ENCODE results near the gene MAN2A1. TPM values are rescaled to one million over a fixed set of nuclear protein-coding genes. Genes with fewer than 3 reads are reported as not detected.
"Not testable (repeated sequence)": the region's sequence is repeated elsewhere in the genome, so short reads cannot be mapped to it uniquely, and the experiment has no call there.

The MAN2A1 gene
- total RNA-seq, 1 donor from 2014 or later: 25.5 TPM

GRCh38 chr5:109888989-109889388 lies 199.3 kb downstream of the MAN2A1 start:
- no peak for TF ChIP-seq CTCF (conservative IDR thresholded peaks at IDR 0.05)
- Mint-ChIP-seq H3K27ac (ENCODE audit: unreplicated experiment) (no peak overlapping the region), H3K36me3 (ENCODE audit: low read depth) (peaks cover 2% of the 10 kb centered on the region), H3K27me3 (ENCODE audit: low read depth) (no peaks in the 10 kb centered on the region), H3K9me3 (peaks cover 7% of the 10 kb centered on the region), H3K4me3 (no peak overlapping the region), H3K4me1 (no peaks in the 10 kb centered on the region)
- no peak for DNase-seq (ENCODE audit: low read depth, low spot score)

- peaks cover 11% of the 10 kb centered on the region for H3K9me3 Mint-ChIP-seq
- not testable (repeated sequence) for H3K36me3 Mint-ChIP-seq (ENCODE audit: low read depth); H3K27ac Mint-ChIP-seq (ENCODE audit: unreplicated experiment); H3K4me3 Mint-ChIP-seq; H3K4me1 Mint-ChIP-seq; DNase-seq (ENCODE audit: low read depth, low spot score); H3K27me3 Mint-ChIP-seq (ENCODE audit: low read depth)
Observed at GRCh38 chr5:109893271-109893670, 203.5 kb downstream of the MAN2A1 start.

- Mint-ChIP-seq H3K27me3 (ENCODE audit: low read depth) (peaks cover 3% of the 10 kb centered on the region), H3K27ac (ENCODE audit: unreplicated experiment) (peak overlapping the region; percentile 21)
Observed at GRCh38 chr5:109898269-109899162, 208.8 kb downstream of the MAN2A1 start.

GRCh38 chr5:109899163-109899535 lies 209.4 kb downstream of the MAN2A1 start:
- H3K27ac Mint-ChIP-seq (ENCODE audit: unreplicated experiment): no peak overlapping the region
- H3K9me3 Mint-ChIP-seq: peaks cover 4% of the 10 kb centered on the region
- H3K36me3 Mint-ChIP-seq (ENCODE audit: low read depth): no peaks in the 10 kb centered on the region
- no peak overlapping the region for H3K4me3 Mint-ChIP-seq
- no peak for DNase-seq (ENCODE audit: low read depth, low spot score)
- TF ChIP-seq CTCF (conservative IDR thresholded peaks at IDR 0.05): no peak
- H3K27me3 Mint-ChIP-seq (ENCODE audit: low read depth): peaks cover 3% of the 10 kb centered on the region
- H3K4me1 Mint-ChIP-seq: peaks cover 9% of the 10 kb centered on the region

More at GRCh38 chr5:109898269-109899162, 208.8 kb downstream of the MAN2A1 start:
- no peak for TF ChIP-seq CTCF (conservative IDR thresholded peaks at IDR 0.05)
- no peak for DNase-seq (ENCODE audit: low read depth, low spot score)
- Mint-ChIP-seq H3K9me3 (peaks cover 4% of the 10 kb centered on the region), H3K4me3 (no peak overlapping the region), H3K4me1 (peaks cover 9% of the 10 kb centered on the region), H3K36me3 (ENCODE audit: low read depth) (no peaks in the 10 kb centered on the region)

GRCh38 chr5:109900461-109900860 lies 210.7 kb downstream of the MAN2A1 start:
- Mint-ChIP-seq H3K36me3 (ENCODE audit: low read depth) (no peaks in the 10 kb centered on the region), H3K27ac (ENCODE audit: unreplicated experiment) (no peak overlapping the region), H3K4me3 (no peak overlapping the region), H3K27me3 (ENCODE audit: low read depth) (peaks cover 3% of the 10 kb centered on the region), H3K9me3 (peaks cover 4% of the 10 kb centered on the region), H3K4me1 (peaks cover 9% of the 10 kb centered on the region)
- no peak for TF ChIP-seq CTCF (conservative IDR thresholded peaks at IDR 0.05)
- no peak for DNase-seq (ENCODE audit: low read depth, low spot score)

GRCh38 chr5:109900911-109901627 lies 211.3 kb downstream of the MAN2A1 start:
- TF ChIP-seq CTCF (conservative IDR thresholded peaks at IDR 0.05): no peak
- Mint-ChIP-seq H3K36me3 (ENCODE audit: low read depth) (no peaks in the 10 kb centered on the region), H3K27ac (ENCODE audit: unreplicated experiment) (no peak overlapping the region), H3K9me3 (no peaks in the 10 kb centered on the region), H3K4me1 (peaks cover 12% of the 10 kb centered on the region), H3K27me3 (ENCODE audit: low read depth) (peaks cover 3% of the 10 kb centered on the region), H3K4me3 (no peak overlapping the region)
- DNase-seq (ENCODE audit: low read depth, low spot score): no peak
